ENCODE data around the gene CACNA2D1.

Gene CACNA2D1

GRCh38 chr7:82173400-82174021 is 270.1 kb downstream of the CACNA2D1 start:
- TF ChIP-seq CTCF (conservative IDR thresholded peaks at IDR 0.05; ENCODE audit: low read depth): no peak
- POLR2A ChIA-PET (ENCODE audit: low non-redundant PET): no interaction called here
- CTCF ChIA-PET: interaction anchor here (1.0 kb wide), 1 partner anchor 61 kb away, joined by 3 read pairs; no protein-coding TSS in a partner anchor
- no peak overlapping the region for H3K27ac ChIP-seq
- DNase-seq (ENCODE audit: low spot score): no peak

DNA sequence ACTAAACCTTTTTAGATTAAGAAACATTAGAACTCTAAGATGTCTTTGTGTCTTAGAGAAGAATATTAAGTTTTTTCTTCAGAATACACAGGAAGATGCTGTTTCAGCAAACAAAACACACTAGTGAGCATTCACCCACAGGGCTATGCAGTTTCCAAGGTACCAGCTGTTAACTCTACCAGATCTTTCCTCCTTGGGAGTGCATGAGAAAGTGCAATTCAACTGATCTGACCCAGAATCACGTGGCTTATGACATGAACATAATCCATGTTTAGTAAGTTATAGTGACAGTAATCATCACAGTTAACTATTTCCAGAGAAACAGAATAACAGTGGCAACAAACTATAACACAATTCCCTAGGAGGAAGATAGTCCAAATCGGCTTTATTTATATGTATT is 270.7 kb downstream of the CACNA2D1 start:
- TF ChIP-seq CTCF (conservative IDR thresholded peaks at IDR 0.05; ENCODE audit: low read depth): no peak
- H3K27ac ChIP-seq: no peak overlapping the region
- POLR2A ChIA-PET (ENCODE audit: low non-redundant PET): no interaction called here
- CTCF ChIA-PET: interaction anchor here (1.0 kb wide), 1 partner anchor 61 kb away, joined by 3 read pairs; no protein-coding TSS in a partner anchor
- DNase-seq (ENCODE audit: low spot score): no peak

DNA sequence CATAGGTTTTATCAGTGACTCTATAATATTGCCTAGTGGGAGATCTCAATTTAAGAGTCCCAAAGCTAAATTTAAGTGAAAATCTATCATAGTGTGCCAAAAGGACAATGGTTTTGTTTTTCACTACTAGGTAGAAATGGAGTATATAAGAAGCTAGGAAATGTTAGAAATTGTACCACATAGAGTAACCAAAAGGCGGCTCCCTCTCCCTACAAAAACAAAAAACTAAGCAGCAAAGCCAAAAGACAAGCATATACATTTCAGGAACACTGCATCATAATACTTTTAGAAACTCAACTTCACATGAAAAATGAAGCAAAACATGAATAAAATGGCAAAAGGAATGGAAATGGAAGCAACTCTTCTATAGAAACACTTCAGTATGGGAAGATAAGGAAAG is 271.6 kb downstream of the CACNA2D1 start:
- POLR2A ChIA-PET (ENCODE audit: low non-redundant PET): no interaction called here
- no peak for DNase-seq (ENCODE audit: low spot score)
- H3K27ac ChIP-seq: no peak overlapping the region
- CTCF ChIA-PET: no interaction called here
- no peak for TF ChIP-seq CTCF (conservative IDR thresholded peaks at IDR 0.05; ENCODE audit: low read depth)

DNA sequence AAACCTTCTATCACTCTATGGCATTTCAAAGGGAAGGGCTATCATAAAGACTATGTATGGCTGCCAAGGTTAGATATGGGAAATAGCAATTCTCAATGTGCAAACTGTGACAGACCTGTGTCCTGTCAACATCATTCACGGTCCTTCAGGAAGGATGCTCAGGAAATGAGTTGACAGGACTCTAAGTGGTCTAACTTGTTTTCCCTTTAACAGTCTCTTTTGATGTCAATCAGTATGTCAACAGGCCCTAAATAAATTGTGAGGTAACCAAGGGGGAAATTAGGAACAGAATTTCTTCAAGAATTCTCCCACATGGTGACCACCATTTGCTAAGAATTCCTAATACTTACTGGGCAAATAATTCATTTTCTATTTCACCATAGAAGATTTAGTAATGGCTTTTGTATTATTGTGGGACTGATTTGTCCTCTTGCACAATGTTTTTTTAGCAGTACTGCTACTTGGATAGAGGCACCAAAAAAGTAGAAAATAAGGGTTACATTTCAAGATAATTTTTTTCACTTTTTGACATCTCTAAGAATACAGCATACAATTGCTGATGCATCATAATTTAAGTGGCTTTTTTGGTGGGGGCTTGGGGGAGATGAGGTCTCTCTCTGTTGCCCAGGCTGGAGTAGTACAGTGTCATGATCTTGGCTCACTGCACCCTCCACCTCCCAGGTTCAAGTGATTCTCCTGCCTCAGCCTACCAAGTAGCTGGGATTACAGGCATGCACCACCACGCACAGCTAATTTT is 275.8 kb downstream of the CACNA2D1 start:
- ChIA-PET CTCF (no interaction called here), POLR2A (ENCODE audit: low non-redundant PET) (no interaction called here)
- TF ChIP-seq CTCF (conservative IDR thresholded peaks at IDR 0.05; ENCODE audit: low read depth): no peak
- H3K27ac ChIP-seq: no peak overlapping the region
- no peak for DNase-seq (ENCODE audit: low spot score)

DNA sequence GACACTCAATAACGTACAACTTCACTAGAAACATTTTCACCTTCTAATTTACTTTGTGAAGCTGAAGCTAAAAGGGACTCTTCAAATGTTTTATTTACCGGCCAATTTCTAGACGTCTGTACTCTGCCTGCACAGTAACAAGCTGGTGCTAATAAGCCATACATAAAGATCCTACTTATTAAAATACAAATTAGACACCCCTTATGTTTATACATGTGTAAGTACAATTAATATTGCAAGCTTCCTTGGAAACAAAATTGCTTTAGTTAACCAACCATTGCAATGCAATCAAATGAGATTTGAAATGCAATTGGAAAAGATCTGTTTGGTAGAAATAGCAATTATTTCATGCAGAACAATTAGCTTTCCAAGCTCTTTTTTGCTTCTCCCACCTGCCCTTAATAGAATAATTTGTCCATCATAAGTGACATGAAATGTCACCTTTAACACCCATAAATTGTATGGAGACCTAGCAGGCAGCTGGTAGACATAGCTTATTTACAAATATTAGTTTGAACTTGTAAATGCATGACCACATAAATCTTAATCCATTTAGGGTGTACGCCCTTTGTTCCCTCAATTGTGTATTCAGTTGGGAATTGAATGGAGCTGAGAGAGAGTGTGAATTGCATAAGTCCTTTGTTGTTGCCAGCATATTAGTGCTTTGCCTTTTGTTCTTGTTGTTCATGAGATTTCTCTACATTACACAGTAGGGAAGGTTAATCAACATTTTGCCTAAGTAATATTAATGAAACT is 277.1 kb downstream of the CACNA2D1 start:
- CTCF ChIA-PET: interaction anchor here (0.6 kb wide), 1 partner anchor 1544 kb away, joined by 3 read pairs; no protein-coding TSS in a partner anchor
- TF ChIP-seq CTCF (conservative IDR thresholded peaks at IDR 0.05; ENCODE audit: low read depth): no peak
- POLR2A ChIA-PET (ENCODE audit: low non-redundant PET): no interaction called here
- no peak for DNase-seq (ENCODE audit: low spot score)
- H3K27ac ChIP-seq: no peak overlapping the region

DNA sequence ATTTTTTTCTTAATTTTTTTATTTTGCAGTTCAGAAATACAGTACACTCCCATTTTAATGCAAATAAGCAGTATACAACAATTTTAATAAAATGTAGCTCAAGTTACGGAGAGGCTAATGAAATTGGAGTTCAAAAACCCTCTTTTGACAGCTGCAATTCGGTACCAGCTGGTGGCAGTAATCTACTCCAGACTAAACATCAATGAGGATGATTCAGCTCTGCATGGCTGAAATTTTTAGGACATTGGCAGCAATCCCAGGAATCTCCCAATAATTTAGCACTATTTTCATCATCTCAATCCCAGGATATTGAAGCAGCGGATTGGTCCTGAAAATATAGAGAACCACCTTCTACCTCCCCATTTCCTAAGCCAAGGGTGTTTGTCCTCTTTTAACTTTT is 278.8 kb downstream of the CACNA2D1 start:
- ChIA-PET POLR2A (ENCODE audit: low non-redundant PET) (no interaction called here), CTCF (interaction anchor here (1.0 to 1.2 kb wide), 2 partner anchors 13 to 70 kb away, joined by 3 to 4 read pairs; no protein-coding TSS in a partner anchor)
- peak; percentile 4 for DNase-seq (ENCODE audit: low spot score)
- TF ChIP-seq CTCF (conservative IDR thresholded peaks at IDR 0.05; ENCODE audit: low read depth): no peak
- no peak overlapping the region for H3K27ac ChIP-seq
